ENCODE data around the gene NAB1. TPM values are rescaled to one million over a fixed set of nuclear protein-coding genes. Genes with fewer than 3 reads are reported as not detected.
"Not testable (repeated sequence)": the region's sequence is repeated elsewhere in the genome, so short reads cannot be mapped to it uniquely, and the experiment has no call there.

Gene NAB1
- polyA plus RNA-seq, 3 donors, result 62.6 to 68.2 (median 65.2) TPM

- no peak for DNase-seq (ENCODE audit: extremely low read depth in 1 of 11, low read depth in 9 of 11, low spot score in 4 of 11)
These were observed 46.9 kb downstream of the NAB1 start for GRCh38 chr2:190695739-190696138.

GRCh38 chr2:190696792-190697398 is 48.0 kb downstream of the NAB1 start:
- peak in 2 of 11 donors; percentile 62 for DNase-seq (ENCODE audit: extremely low read depth in 1 of 11, low read depth in 9 of 11, low spot score in 4 of 11)

DNA sequence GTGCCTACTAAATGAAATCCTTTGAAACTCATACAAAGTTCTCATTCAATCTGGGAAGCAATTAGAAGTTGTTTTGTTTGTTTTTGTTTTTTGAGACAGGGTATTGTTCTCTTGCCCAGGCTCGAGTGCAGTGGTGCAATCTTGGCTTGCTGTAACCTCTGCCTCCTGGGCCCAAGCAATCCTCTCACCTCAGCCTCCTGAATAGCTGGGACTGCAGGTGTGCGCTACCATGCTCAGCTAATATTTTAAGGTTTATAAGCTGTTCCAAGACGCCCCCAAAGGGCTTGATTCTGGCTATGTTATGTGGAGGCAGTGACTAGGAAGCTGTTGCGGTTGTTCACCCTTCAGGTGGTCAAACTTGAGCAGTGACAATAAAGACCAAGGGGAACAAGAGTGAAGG is 48.5 kb downstream of the NAB1 start:
- DNase-seq (ENCODE audit: extremely low read depth in 1 of 11, low read depth in 9 of 11, low spot score in 4 of 11), result no peak

- no peak for DNase-seq (ENCODE audit: extremely low read depth in 1 of 11, low read depth in 9 of 11, low spot score in 4 of 11)
These were observed 50.0 kb downstream of the NAB1 start for GRCh38 chr2:190698895-190699294.

GRCh38 chr2:190701586-190701985 is 52.7 kb downstream of the NAB1 start:
- DNase-seq (ENCODE audit: extremely low read depth in 1 of 11, low read depth in 9 of 11, low spot score in 4 of 11), result no peak

GRCh38 chr2:190705280-190705679 is 56.4 kb downstream of the NAB1 start:
- DNase-seq (ENCODE audit: extremely low read depth in 1 of 11, low read depth in 9 of 11, low spot score in 4 of 11), result no peak

- no peak for DNase-seq (ENCODE audit: extremely low read depth in 1 of 11, low read depth in 9 of 11, low spot score in 4 of 11)
These were observed 58.8 kb downstream of the NAB1 start for GRCh38 chr2:190707726-190708125.

DNA sequence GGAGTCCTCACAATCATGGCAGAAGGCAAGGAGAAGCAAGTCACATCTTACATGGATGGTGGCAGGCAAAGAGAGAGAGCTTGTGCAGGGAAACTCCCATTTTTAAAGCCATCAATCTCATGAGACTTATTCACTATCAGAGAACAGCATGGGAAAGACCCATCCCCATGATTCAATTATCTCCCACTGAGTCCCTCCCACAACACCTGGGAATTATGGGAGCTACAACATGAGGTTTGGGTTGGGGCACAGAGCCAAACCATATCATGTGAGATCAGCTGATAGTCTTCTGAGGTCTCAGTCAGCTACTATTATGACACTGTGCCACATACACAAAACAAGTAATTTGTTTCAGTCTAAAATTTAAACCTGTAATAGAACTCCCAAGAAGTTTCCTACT is 59.8 kb downstream of the NAB1 start:
- not testable (repeated sequence) for DNase-seq (ENCODE audit: extremely low read depth in 1 of 11, low read depth in 9 of 11, low spot score in 4 of 11)

DNA sequence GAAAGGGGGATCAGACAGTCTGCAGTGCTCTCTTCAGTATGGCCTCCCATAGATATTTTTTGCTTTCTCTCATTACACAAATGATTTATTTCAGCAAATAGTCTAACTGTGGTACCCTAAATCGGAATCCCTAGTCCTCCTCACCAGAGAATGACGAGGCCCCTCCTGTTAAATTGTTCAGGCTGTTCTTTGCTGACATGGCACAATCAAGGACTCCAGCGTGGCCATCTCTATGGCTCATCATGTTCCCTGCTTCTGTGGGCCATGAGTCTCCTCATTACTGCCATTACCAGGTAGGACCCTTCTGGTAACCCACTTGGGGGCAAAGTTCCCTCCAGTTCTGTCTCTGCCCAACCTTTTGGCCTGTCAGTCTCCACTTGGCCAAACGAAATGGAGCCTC is 62.2 kb downstream of the NAB1 start:
- DNase-seq (ENCODE audit: extremely low read depth in 1 of 11, low read depth in 9 of 11, low spot score in 4 of 11), result no peak

- no peak for DNase-seq (ENCODE audit: extremely low read depth in 1 of 11, low read depth in 9 of 11, low spot score in 4 of 11)
These were observed 64.6 kb downstream of the NAB1 start for GRCh38 chr2:190713471-190713870.

- no peak for DNase-seq (ENCODE audit: extremely low read depth in 1 of 11, low read depth in 9 of 11, low spot score in 4 of 11)
These were observed 66.1 kb downstream of the NAB1 start for GRCh38 chr2:190714958-190715357.

DNA sequence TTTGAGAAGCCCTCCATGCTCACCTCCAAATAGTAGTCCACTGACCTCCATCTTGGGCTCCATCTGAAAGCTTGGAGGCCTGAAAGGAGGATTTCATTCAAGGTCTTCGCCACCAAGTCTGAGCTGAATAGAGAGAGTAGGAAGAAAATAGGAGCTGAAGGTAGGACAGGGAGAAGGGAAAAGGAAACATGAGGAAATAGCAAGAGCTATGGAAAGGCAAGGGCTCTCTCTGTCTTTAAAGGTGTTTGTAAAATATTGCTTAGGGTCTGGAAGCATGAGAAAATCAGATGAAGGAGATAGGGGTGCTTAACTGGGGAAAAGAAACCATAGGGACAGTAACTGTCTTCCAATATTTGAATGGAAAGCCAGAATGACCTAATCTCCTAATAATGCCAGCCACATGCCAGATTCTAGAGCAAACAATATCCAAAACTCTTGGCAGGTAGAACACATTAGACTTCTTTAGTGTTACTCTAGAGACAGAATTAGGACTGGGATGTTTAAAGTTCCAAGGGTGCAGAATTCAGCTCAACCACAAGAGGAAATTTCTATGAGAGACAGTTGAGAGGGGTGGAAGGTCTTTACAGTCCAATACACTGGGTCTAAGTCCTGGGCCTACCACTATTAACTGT is 67.4 kb downstream of the NAB1 start:
- no peak for DNase-seq (ENCODE audit: extremely low read depth in 1 of 11, low read depth in 9 of 11, low spot score in 4 of 11)

DNA sequence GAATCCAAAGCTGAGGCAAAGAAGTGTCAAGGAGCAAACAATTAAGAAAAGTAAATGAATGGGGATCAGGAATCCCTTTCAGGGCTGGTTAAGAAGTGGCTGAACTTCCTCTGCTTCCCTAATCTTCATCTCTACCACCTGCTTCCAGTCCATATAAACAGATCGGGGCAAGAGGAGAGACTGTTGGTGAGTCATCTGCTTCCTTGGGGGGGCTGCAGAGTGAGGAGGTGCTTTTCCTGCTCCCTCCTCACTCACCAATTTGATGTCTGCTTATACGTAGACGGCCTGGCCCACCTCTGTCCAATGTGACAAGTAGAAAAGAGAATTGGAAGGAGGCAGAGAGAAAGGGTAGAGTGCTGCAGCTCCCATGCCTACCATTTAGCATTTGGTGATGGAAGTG is 68.4 kb downstream of the NAB1 start:
- no peak for DNase-seq (ENCODE audit: extremely low read depth in 1 of 11, low read depth in 9 of 11, low spot score in 4 of 11)

- DNase-seq (ENCODE audit: extremely low read depth in 1 of 11, low read depth in 9 of 11, low spot score in 4 of 11), result no peak
These were observed 69.1 kb downstream of the NAB1 start for GRCh38 chr2:190717764-190718651.

DNA sequence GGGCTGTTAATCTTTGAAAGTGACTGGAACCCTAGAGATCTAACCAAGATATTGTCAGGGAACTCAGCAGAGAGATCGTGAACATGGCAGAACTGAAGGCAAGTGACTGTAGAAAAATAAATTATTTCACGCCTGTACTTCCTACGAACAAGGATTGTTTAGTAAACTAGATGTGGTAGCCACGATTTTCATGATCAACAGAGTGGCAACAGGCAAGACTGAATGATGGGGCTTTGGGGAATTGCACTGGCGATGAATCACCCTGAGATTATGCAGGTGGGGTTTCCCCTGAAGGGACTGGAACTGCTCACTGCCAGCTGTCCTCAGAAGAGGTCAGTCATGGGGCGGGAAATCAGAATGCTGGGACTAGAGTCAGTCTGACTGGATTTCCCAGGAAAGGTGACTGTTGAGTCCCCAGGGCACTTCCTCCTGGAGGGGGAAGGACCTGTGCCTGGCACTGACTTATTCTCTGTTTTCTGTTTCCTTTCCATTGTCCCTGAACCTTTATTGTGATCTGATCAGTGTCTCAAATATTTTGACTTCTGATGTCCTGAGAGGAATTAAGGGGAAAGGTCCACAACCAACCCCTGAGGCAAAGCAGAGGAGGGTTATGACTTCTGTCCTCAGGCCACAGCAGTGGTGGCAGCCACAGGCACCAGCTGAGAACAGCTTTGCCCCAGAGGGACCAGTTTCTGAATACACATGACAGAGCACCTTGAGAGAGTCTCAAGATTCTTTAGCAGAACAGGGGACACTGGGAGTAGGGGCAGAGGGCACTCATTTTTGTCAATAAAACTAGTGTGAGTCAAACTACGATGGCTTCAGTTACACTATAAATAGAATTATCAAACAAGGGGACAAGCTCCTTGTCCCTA is 70.0 kb downstream of the NAB1 start:
- DNase-seq (ENCODE audit: extremely low read depth in 1 of 11, low read depth in 9 of 11, low spot score in 4 of 11), result peak in 1 of 11 donors; percentile 29

- no peak for DNase-seq (ENCODE audit: extremely low read depth in 1 of 11, low read depth in 9 of 11, low spot score in 4 of 11)
These were observed 71.4 kb downstream of the NAB1 start for GRCh38 chr2:190720276-190720675.

DNA sequence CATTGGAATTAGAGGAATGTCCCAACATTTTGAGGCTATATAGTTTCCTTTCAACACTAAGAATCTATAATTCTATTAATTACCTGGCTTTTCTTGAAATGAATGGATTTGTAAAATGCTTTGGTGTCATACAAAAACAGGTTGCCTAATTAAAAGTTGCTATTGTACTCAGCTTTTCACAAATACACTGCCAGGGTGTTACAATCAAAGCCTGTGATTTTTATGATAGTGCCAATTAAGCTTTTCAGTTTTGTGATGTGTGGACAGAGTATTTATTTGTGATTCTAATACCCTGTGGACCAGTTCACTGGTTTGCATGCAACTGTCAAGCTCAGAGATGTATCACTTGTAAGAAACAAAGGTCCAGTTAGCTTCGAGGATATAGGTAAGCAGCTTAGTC is 71.8 kb downstream of the NAB1 start:
- no peak for DNase-seq (ENCODE audit: extremely low read depth in 1 of 11, low read depth in 9 of 11, low spot score in 4 of 11)

GRCh38 chr2:190722061-190722759 is 73.3 kb downstream of the NAB1 start:
- no peak for DNase-seq (ENCODE audit: extremely low read depth in 1 of 11, low read depth in 9 of 11, low spot score in 4 of 11)

DNA sequence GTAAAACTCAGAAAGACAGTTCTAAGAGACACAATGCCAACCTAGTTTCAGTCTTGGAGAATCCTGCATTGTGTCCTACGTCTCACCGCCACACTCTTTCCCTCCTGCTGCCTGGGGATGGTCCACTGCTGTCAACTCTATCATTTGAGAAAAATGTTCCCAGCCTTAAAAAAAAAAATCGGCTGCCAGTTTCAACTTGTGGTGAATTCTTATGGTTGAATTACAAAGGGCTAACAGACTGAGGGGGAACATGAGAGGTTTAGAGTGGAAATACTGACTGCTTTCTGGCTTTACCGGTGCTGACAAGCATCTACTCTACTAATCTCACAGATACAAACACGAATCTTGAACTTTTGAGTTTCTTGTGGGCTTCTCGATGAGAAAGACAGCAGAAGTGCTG is 74.0 kb downstream of the NAB1 start:
- no peak for DNase-seq (ENCODE audit: extremely low read depth in 1 of 11, low read depth in 9 of 11, low spot score in 4 of 11)

Data from renal cortex interstitium (tissue), 11 donors.